SU-DHL-6 (cell line): ENCODE measurements around the gene CCDC88C.

Source experiments
- H2AFZ ChIP-seq: fragments of 200-600 bp; sonication (generic); 2 replicates; pipeline ENCODE4 v1.6.1; 2014; ENCODE audit warnings: low read depth, mild to moderate bottlenecking, moderate library complexity, mixed read lengths, antibody characterized with exemption, low read length; ENCODE audit not compliant: severe bottlenecking
- H3F3A ChIP-seq: fragments of 200-600 bp; shearing (Covaris generic); 2 replicates; pipeline ENCODE4 v1.6.0; 2016; ENCODE audit warnings: antibody characterized with exemption, mild to moderate bottlenecking; ENCODE audit not compliant: insufficient read depth
- H3K27ac ChIP-seq: fragments of 200-600 bp; sonication (generic); 2 replicates; pipeline ENCODE4 v1.5.1; 2016; ENCODE audit warnings: low read depth, mild to moderate bottlenecking, low read length, moderate library complexity, mixed read lengths
- H3K27me3 ChIP-seq: fragments of 200-600 bp; sonication (generic), shearing (Covaris generic); 2 replicates; pipeline ENCODE4 v1.6.0; 2014; ENCODE audit warnings: mild to moderate bottlenecking, low read length
- H3K36me3 ChIP-seq: fragments of 200-600 bp; sonication (generic); 2 replicates; pipeline ENCODE4 v1.6.1; 2014; ENCODE audit warnings: mild to moderate bottlenecking, low read length, mixed read lengths
- H3K4me2 ChIP-seq: fragments of 300-600, 200-600 bp; shearing (Covaris generic), sonication (generic); 2 replicates; pipeline ENCODE4 v1.6.0; 2014; ENCODE audit warnings: low read length, low read depth, mild to moderate bottlenecking; ENCODE audit not compliant: poor library complexity, severe bottlenecking
- H3K4me3 ChIP-seq: fragments of 200-600 bp; sonication (generic); 2 replicates; pipeline ENCODE4 v1.5.1; 2014; ENCODE audit warnings: antibody characterized with exemption, low read length, mild to moderate bottlenecking, mixed read lengths; ENCODE audit not compliant: insufficient read depth, poor library complexity, severe bottlenecking
- H3K79me2 ChIP-seq: fragments of 200-600 bp; sonication (generic); 2 replicates; pipeline ENCODE4 v1.6.1; 2014; ENCODE audit warnings: mild to moderate bottlenecking, low read length, moderate library complexity; ENCODE audit not compliant: insufficient read depth
- H3K9ac ChIP-seq: fragments of 200-600 bp; sonication (generic); 2 replicates; pipeline ENCODE4 v1.7.0; 2014; ENCODE audit warnings: mild to moderate bottlenecking, low read length
- H3K9me2 ChIP-seq: fragments of 200-600 bp; sonication (generic); replicated peaks from 2 replicates; pipeline ENCODE4 v1.6.1; 2014; ENCODE audit warnings: low read length; ENCODE audit not compliant: insufficient read depth
- H3K9me3 ChIP-seq: fragments of 200-600 bp; sonication (generic); 2 replicates; pipeline ENCODE4 v1.6.1; 2014; ENCODE audit warnings: low read length, mixed read lengths; ENCODE audit not compliant: insufficient read depth
- H4K20me1 ChIP-seq: fragments of 200-600 bp; sonication (generic); 2 replicates; pipeline ENCODE4 v1.6.1; 2014; ENCODE audit warnings: low read depth, mild to moderate bottlenecking, antibody characterized with exemption, low read length, moderate library complexity, mixed read lengths
- CTCF ChIP-seq: fragments of 200-600 bp; sonication (generic); IDR thresholded peaks from one replicate; pipeline ENCODE4 v1.5.1; 2017; ENCODE audit warnings: antibody characterized with exemption, mild to moderate bottlenecking, low read length, moderate library complexity; ENCODE audit not compliant: insufficient read depth, poor library complexity, severe bottlenecking
- EZH2phosphoT487 ChIP-seq: fragments of 200-600 bp; sonication (generic), shearing (Covaris generic); conservative IDR thresholded peaks from 2 replicates; pipeline ENCODE4 v1.6.1; 2018; ENCODE audit warnings: mild to moderate bottlenecking, antibody characterized with exemption, low read length, moderate library complexity, mixed read lengths

CCDC88C gene

GRCh38 chr14:91366749-91367148, 50.9 kb downstream of the CCDC88C start:
- H3F3A ChIP-seq, result peaks cover 79% of the 10 kb centered on the region
- no peaks in the 10 kb centered on the region for H3K36me3 ChIP-seq
- peak overlapping the region; percentile 35 for H3K9ac ChIP-seq
- H3K27ac ChIP-seq, result peak overlapping the region; percentile 98
- H3K9me2 ChIP-seq, result no peaks in the 10 kb centered on the region
- H3K79me2 ChIP-seq, result peaks cover 90% of the 10 kb centered on the region
- peak overlapping the region; percentile 83 for H3K4me2 ChIP-seq
- H2AFZ ChIP-seq, result no peak overlapping the region
- H3K4me3 ChIP-seq, result peak overlapping the region; percentile 30
- no peaks in the 10 kb centered on the region for H3K9me3 ChIP-seq
- TF ChIP-seq EZH2phosphoT487, result no peak
- TF ChIP-seq CTCF, result no peak
- no peaks in the 10 kb centered on the region for H4K20me1 ChIP-seq
- no peaks in the 10 kb centered on the region for H3K27me3 ChIP-seq

GRCh38 chr14:91365552-91365951, 52.1 kb downstream of the CCDC88C start:
- H3K36me3 ChIP-seq, result no peaks in the 10 kb centered on the region
- H3K9me3 ChIP-seq, result no peaks in the 10 kb centered on the region
- H4K20me1 ChIP-seq, result no peaks in the 10 kb centered on the region
- H2AFZ ChIP-seq, result no peak overlapping the region
- peaks cover 90% of the 10 kb centered on the region for H3K79me2 ChIP-seq
- H3F3A ChIP-seq, result peaks cover 73% of the 10 kb centered on the region
- H3K27ac ChIP-seq, result peak overlapping the region; percentile 98
- no peak for TF ChIP-seq CTCF
- no peak for TF ChIP-seq EZH2phosphoT487
- no peaks in the 10 kb centered on the region for H3K27me3 ChIP-seq
- H3K9ac ChIP-seq, result peak overlapping the region; percentile 61
- no peaks in the 10 kb centered on the region for H3K9me2 ChIP-seq
- H3K4me2 ChIP-seq, result peak overlapping the region; percentile 83
- H3K4me3 ChIP-seq, result no peak overlapping the region

GRCh38 chr14:91364524-91365270, 52.9 kb downstream of the CCDC88C start:
- no peaks in the 10 kb centered on the region for H3K9me3 ChIP-seq
- no peaks in the 10 kb centered on the region for H3K27me3 ChIP-seq
- H3F3A ChIP-seq, result peaks cover 68% of the 10 kb centered on the region
- H3K9ac ChIP-seq, result peak overlapping the region; percentile 61
- H3K4me3 ChIP-seq, result no peak overlapping the region
- H4K20me1 ChIP-seq, result no peaks in the 10 kb centered on the region
- no peak for TF ChIP-seq EZH2phosphoT487
- TF ChIP-seq CTCF, result no peak
- H2AFZ ChIP-seq, result no peak overlapping the region
- H3K4me2 ChIP-seq, result peak overlapping the region; percentile 83
- H3K36me3 ChIP-seq, result no peaks in the 10 kb centered on the region
- H3K27ac ChIP-seq, result peak overlapping the region; percentile 98
- H3K79me2 ChIP-seq, result peaks cover 90% of the 10 kb centered on the region
- H3K9me2 ChIP-seq, result no peaks in the 10 kb centered on the region
